ENCODE results near the gene CRYGN.

DNA sequence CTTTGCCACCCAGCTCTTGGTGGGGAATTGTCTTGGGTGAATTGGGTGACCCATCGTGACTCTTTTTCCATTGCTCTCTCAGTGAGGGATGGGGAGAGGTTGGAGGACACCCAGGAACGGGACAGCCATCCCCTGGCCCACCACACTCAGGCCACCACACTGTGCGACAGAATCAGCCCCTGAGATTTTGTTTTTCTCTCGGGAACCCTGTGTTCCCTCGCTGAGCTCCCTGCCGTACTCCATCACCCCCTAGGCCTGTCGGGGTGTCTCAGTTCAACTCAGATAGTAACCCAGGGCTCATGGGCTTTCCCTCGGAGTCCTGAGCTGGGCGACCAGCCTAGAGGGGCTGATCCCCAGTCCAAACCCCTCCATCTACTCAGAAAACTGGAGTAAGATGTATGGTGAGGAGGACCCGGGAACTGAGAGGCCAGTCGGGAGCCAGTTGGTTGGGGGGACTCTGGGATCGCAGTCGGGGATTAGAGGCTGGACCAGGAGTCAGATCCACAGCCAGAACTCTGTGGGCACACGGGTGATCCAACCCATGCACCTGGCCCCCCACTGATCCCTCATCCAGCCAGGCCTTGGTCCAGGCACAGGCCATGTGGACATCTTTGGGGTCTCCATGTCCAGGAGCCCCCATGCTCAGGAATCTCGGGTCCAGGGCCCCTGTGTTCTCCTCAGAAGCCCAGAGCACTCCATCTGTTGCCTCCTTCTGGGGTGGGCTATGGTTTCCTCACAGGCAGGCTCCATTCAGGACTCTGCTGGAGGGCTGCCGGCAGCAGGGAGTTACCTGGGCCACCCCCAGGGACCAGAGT, 9.3 kb downstream of the CRYGN start:
- TF ChIP-seq EZH2 (IDR thresholded peaks at IDR 0.05; ENCODE audit: borderline replicate concordance, low read depth, low read length, severe bottlenecking) = no peak
- TF ChIP-seq, protein P1, sequence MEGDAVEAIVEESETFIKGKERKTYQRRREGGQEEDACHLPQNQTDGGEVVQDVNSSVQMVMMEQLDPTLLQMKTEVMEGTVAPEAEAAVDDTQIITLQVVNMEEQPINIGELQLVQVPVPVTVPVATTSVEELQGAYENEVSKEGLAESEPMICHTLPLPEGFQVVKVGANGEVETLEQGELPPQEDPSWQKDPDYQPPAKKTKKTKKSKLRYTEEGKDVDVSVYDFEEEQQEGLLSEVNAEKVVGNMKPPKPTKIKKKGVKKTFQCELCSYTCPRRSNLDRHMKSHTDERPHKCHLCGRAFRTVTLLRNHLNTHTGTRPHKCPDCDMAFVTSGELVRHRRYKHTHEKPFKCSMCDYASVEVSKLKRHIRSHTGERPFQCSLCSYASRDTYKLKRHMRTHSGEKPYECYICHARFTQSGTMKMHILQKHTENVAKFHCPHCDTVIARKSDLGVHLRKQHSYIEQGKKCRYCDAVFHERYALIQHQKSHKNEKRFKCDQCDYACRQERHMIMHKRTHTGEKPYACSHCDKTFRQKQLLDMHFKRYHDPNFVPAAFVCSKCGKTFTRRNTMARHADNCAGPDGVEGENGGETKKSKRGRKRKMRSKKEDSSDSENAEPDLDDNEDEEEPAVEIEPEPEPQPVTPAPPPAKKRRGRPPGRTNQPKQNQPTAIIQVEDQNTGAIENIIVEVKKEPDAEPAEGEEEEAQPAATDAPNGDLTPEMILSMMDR (IDR thresholded peaks at IDR 0.05; ENCODE audit: borderline replicate concordance, extremely low read depth, low read length, poor library complexity, severe bottlenecking) = no peak

Data from DND-41 (cell line).